ENCODE data around the gene TEAD4. TPM values are rescaled to one million over a fixed set of nuclear protein-coding genes. Genes with fewer than 3 reads are reported as not detected.

Gene TEAD4
- total RNA-seq, 1 experiment from 2014 or later, result 43.2 TPM

- no peak for DNase-seq (ENCODE audit: low read depth, low spot score)
- Histone ChIP-seq H3K4me1 (ENCODE audit: control insufficient read depth in 1 of 2, insufficient read depth in 2 of 2, low read length in 2 of 2) (no peaks in the 10 kb centered on the region), H2AFZ (ENCODE audit: low read depth, low read length, poor library complexity, severe bottlenecking) (no peak overlapping the region), H3K9ac (ENCODE audit: low read length) (no peak overlapping the region), H3K36me3 (ENCODE audit: control insufficient read depth in 1 of 2, insufficient read depth in 2 of 2, low read length in 2 of 2) (peaks cover 0 to 19% of the 10 kb centered on the region in 2 experiments; a peak in 1 of 4 replicates), H3K9me3 (ENCODE audit: control insufficient read depth in 1 of 2, insufficient read depth in 1 of 2, low read depth in 1 of 2, low read length in 2 of 2) (no peaks in the 10 kb centered on the region), H3K9me2 (ENCODE audit: insufficient read depth) (no peaks in the 10 kb centered on the region), H3K79me2 (ENCODE audit: insufficient read depth, low read length) (peaks cover 50% of the 10 kb centered on the region), H3K27ac (ENCODE audit: low read depth, low read length) (no peak overlapping the region), H3K4me2 (ENCODE audit: low read length) (no peak overlapping the region), H4K20me1 (ENCODE audit: insufficient read depth) (no peaks in the 10 kb centered on the region), H3K27me3 (ENCODE audit: insufficient read depth, low read length) (no peaks in the 10 kb centered on the region), H3K4me3 (replicated peaks in 1 of 2; ENCODE audit: low read depth in 1 of 2, low read length in 2 of 2) (no peak overlapping the region)
- intact Hi-C loops (cut with micrococcal nuclease), result no loop called here
- ChIA-PET CTCF (no interaction called here), RAD21 (ENCODE audit: low non-redundant PET in 1 of 2, low total read pairs in 2 of 2, uncharacterized antibody in 2 of 2, unreplicated experiment in 2 of 2) (no interaction called here), POLR2A (no interaction called here)
- TF ChIP-seq JUND (IDR thresholded peaks at IDR 0.05) (no peak), EGR1 (IDR thresholded peaks at IDR 0.05; ENCODE audit: low read depth) (no peak), TCF7L2 (IDR thresholded peaks at IDR 0.05; ENCODE audit: borderline replicate concordance, extremely low read depth, insufficient read depth, insufficient read length) (no peak), CBX3 (IDR thresholded peaks at IDR 0.05; ENCODE audit: low read depth) (no peak), EZH2 (IDR thresholded peaks at IDR 0.05) (no peak), RAD21 (IDR thresholded peaks at IDR 0.05; ENCODE audit: low read depth) (no peak), ZBTB33 (IDR thresholded peaks at IDR 0.05; ENCODE audit: extremely low read depth, insufficient replicate concordance, low read length) (no peak), ZFX (IDR thresholded peaks at IDR 0.05) (no peak), ELF1 (IDR thresholded peaks at IDR 0.05; ENCODE audit: borderline replicate concordance, low read depth) (no peak), POLR2AphosphoS5 (IDR thresholded peaks at IDR 0.05; ENCODE audit: low read depth, low read length) (no peak), MAX (IDR thresholded peaks at IDR 0.05) (no peak), ZNF274 (IDR thresholded peaks at IDR 0.05; ENCODE audit: low read depth, low read length) (no peak), ATF3 (IDR thresholded peaks at IDR 0.05) (no peak), YY1 (IDR thresholded peaks at IDR 0.05; ENCODE audit: extremely low read depth, insufficient replicate concordance, low read depth, low read length) (no peak), SP1 (IDR thresholded peaks at IDR 0.05; ENCODE audit: low read depth) (no peak), SIN3A (IDR thresholded peaks at IDR 0.05; ENCODE audit: low read depth) (no peak), FOSL1 (IDR thresholded peaks at IDR 0.05; ENCODE audit: low read depth) (no peak), CEBPB (IDR thresholded peaks at IDR 0.05; ENCODE audit: low read depth) (no peak), SRF (IDR thresholded peaks at IDR 0.05; ENCODE audit: low read depth) (no peak), EZH2phosphoT487 (IDR thresholded peaks at IDR 0.05; ENCODE audit: borderline replicate concordance) (no peak)
- no TSS peak for BruUV-seq (replicated peaks)
- no peak for ATAC-seq
Measured at GRCh38 chr12:2979806-2980205, 20.6 kb downstream of the TEAD4 start.
